HG02938 (cell line): ENCODE measurements around the gene FAT1.

Experiments
- ATAC-seq: cut with Tn5 transposase; IDR thresholded peaks from one replicate; pipeline ENCODE4 v1.9.1; 2021; ENCODE audit warnings: mild to moderate bottlenecking, moderate library complexity; ENCODE audit not compliant: unreplicated experiment

The FAT1 gene

DNA sequence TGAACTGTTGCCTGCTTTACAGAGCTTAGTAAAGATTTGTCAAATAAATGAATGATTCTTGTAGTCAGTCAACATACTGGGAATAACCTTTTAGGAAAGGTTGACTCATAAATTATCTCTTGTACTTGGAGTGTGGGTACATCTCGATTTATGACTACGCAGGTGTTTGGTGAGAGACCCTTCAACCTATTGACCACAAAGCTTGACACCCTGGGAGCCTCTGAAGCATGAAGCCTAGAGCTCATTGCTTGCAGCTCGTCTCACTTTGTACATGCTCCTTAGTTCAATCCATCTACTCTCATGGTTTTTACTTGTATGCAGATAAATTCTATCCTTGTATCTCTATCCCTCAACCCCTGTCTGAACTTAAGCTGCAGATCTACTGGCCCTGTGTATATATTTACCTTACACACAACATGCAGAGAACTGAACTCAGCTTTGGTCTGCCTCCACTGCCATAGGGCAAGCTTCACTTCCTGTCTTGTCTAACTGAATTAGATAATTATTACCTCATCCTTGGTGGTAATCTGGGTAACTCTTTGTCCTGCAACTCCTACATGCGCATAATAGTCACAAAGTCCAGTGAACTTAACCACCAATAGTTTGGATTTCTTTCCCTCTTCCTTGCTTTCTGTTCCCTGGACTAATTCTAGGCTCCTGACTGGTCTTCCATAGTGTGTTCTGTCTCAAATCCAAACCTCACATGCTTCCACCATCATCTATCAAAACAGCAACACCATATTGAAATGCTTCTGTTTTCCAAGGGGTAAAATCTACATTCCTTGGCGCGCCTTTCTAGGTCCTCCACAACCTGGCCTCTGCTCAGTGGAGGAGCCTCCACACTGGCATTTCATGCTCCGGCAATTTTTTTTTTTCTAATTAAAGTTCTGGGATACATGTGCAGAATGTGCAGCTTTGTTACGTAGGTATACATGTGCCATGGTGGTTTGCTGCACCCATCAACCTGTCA lies 32.2 kb upstream of the FAT1 start:
- ATAC-seq, result no peak

GRCh38 chr4:186754976-186755375 lies 31.3 kb upstream of the FAT1 start:
- no peak for ATAC-seq

DNA sequence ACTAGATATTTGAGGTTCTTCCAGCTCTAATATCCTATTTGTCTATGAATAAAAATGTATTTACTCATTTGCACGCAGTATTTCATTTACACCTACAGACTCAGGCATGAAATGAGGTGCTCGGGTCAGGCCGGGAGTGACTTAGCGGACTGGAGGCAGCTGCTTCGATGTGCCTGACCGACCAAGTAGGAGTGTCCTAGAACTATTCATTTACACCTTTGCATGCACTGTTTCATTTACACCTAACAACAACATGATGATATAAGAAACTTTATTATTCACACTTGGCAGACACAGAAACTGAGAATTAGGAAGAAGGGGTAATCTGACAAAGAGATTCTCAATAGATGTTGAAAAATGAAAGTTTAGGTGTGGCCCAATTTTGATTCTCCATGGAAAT lies 28.7 kb upstream of the FAT1 start:
- ATAC-seq, result no peak

GRCh38 chr4:186749611-186750281 lies 26.1 kb upstream of the FAT1 start:
- no peak for ATAC-seq

DNA sequence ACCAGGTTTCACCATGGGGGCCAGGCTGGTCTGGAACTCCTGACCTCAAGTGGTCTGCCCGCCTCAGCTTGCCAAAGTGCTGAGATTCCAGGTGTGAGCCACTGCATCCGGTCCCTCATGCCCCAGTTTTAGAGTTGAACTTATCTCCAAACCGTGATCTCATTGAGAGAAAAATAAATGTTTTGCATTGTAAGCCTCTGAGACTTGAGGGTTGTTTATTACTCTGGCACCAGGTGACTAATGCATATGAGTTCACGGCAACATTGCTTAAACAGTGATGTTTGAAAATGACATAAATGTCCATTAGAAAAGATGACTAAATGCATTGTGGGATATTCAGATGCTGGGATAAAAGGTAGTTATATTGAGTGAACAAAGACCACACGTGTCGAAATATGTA lies 22.9 kb upstream of the FAT1 start:
- ATAC-seq, result no peak

DNA sequence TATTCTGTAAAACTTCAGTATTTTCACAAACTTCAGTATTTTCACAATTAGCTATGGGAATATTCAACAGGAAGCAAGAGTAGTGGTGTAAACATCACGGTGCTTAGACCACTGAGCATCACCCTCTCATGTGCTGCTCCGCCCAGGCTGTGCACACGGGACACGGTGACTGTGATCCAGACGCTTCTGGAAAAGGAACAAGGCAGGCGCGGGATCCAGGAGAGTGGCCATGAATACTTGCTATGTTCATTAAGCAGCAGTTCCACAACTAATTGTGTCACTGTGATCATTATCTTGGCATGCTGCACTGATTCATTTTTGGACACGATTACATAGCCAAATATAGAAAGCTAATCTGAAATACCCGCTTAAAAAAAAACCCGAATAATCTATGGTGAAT lies 19.6 kb upstream of the FAT1 start:
- ATAC-seq, result no peak

GRCh38 chr4:186740822-186741221 lies 17.2 kb upstream of the FAT1 start:
- ATAC-seq, result no peak

- ATAC-seq, result no peak
Observed at GRCh38 chr4:186739802-186740434, 16.3 kb upstream of the FAT1 start.

GRCh38 chr4:186739317-186739716 lies 15.7 kb upstream of the FAT1 start:
- ATAC-seq, result no peak

DNA sequence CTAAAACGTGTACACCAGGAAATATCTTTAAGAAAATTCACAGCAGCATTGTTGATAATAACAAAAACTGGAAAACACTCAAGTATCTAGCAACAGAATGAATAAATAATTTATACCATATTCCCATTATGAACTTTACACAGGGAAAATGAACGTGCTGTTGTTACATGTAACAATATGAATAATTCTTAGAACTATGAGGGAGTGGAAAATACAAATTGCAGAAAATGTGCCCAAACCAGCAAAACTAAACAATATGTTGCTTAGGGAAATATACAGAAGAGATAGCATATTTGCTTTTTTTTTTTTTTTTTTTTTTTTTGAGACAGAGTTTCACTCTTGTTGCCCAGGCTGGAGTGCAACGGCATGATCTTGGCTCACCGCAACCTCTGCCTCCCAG lies 14.8 kb upstream of the FAT1 start:
- ATAC-seq, result no peak

DNA sequence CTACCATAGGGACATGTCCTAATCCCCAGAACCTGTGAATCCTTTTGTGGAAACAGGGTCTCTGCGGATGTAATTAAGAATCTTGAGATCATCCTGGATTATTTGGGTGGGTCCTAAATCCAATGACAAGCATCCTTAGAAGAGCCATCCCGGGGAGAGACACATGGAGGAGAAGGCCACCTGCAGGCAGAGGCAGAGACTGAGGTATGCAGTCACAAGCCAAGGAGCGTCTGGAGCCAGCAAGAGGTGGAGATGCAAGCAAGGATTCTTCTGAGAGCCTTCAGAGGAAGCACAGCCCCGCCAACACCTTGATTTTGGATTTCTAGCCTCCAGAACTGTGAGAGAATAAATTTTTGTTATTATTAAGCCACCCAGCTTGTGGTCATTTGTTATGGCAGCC lies 13.8 kb upstream of the FAT1 start:
- ATAC-seq, result no peak

DNA sequence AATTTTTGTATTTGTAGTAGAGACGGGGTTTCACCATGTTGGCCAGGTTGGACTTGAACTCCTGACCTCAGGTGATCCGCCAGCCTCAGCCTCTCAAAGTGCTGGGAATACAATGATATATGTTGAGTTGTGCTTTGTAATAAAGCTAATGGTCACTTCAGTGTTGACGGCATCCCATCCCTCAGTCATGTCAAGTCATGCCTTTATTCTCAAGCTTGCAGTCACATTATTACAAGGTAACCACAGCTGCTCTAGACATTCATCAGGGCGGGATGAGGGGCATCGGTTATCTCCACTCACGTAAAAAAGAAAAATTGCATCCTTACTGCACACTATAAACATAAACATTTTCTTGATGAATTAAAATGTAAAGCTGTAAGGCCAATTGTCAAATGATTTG lies 12.8 kb upstream of the FAT1 start:
- no peak for ATAC-seq

DNA sequence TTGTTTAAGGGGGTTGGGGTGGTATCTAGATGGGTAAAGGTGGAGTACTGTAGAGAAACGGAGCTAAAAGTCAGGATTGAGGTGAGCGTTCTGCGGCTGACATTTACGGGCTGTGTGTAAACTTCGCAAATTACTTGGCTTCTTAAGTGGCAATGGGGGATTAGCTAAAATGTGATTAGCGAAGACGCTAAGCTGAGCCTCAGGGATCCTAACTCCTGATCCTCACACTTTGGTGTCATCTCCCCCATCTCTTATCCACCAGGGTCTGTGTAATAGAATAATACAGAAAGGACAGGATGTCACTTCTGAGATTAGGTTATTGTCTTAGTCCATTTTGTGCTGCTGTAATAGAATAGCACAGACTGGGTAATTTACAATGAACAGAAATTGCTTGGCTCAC lies 10.6 kb upstream of the FAT1 start:
- no peak for ATAC-seq

DNA sequence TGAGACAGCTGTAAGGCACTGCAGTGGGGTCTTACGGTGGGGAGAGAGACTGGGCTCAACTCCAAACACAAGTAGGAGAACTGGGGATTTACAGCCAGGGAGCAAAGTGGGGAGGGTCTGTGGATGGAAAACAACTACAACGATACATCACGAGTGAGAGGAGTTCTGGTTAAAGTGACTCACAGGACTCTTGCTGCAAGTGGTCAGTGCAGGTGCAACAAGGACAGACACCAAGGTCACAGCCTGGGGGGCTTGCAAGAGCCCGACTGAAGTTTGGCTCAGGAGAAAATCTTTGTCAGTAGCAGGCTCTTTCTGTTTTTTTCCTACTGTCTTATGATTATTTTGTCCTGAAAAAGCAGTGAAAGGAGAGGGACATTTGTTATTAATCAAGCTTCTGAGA lies 10.1 kb upstream of the FAT1 start:
- no peak for ATAC-seq

DNA sequence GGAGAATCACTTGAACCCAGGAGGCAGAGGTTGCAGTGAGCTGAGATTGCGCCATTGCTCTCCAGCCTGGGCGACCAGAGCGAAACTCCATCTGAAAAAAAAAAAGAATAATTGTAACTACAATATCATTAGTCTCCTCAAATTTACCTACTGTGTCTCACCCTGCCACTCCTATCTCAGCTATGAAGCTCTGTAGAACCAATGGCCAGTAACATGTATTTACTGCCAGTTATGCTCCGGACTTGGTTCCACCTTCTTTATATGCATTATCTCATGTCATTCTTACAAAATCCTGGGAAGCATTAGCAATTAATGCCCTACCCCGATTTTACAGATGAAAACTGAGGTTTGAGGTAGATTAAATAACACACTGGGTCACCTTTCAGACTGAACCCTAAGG lies 7.0 kb upstream of the FAT1 start:
- no peak for ATAC-seq

- no peak for ATAC-seq
Observed at GRCh38 chr4:186729856-186730255, 6.2 kb upstream of the FAT1 start.

GRCh38 chr4:186728631-186729271 lies 5.1 kb upstream of the FAT1 start:
- ATAC-seq, result no peak

GRCh38 chr4:186727977-186728519 lies 4.4 kb upstream of the FAT1 start:
- ATAC-seq, result no peak

GRCh38 chr4:186727169-186727976 lies 3.7 kb upstream of the FAT1 start:
- no peak for ATAC-seq
